Occipital lobe (tissue), 2 donors: ENCODE measurements around the gene FAHD1. TPM values are rescaled to one million over a fixed set of nuclear protein-coding genes. Genes with fewer than 3 reads are reported as not detected.

Source experiments
- DNase-seq: peaks from one replicate; lab custom pipeline; 2025; lab: John Stamatoyannopoulos, UW
- total RNA-seq: library from RNA; depleted of rRNA; stranded (reverse); fragments of >200 nt; gene quantifications from one replicate; pipeline ENCODE4 v1.2.3, GENCODE V29; 2014

FAHD1 gene
- total RNA-seq, 1 donor from 2014 or later = 63.6 TPM

DNA sequence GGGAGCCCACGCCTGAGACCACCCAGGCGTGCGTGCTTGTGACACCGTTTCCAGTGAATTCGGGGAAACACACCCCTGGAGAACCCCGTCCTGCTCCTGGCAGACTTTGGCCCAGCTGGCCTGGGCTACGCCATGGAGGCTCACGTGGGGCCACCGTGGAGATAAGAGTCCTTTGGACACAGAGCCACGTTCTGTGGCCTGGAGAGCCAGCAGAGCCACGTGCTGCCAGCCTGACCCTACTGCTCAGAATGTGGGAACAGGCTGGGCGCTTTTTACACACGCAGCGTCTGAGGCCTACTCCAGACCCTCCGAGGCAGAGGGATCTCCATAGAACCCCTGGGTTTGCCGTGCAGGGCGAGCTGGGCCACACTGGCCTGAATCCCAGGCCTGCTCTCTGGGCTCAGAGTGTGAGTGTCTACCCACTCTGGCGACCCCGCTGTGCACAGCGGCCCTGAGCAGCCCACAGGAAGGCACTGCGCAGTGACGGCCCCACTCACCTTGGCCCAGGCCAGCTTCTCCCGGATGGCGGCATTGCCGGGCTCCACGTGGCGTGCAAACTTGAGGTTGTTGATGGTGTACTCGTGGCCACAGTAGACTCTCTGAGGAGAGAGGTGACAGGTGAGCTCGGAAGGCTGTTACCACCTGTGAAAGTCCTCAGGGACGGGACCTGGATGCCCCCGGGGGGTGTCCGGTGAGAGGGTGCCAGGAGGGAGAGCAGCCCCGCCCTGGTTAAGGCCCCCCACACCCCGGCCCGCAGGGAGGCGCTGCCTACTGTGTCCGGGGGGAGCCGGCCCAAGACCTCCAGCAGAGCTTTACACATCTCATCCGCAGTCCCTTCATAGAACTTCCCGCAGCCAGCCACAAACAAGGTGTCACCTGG is 10.4 kb upstream of the FAHD1 start:
- no peak for DNase-seq

- no peak for DNase-seq
Measured at GRCh38 chr16:1817276-1817589, 9.8 kb upstream of the FAHD1 start.

- DNase-seq = no peak
Measured at GRCh38 chr16:1817716-1818115, 9.3 kb upstream of the FAHD1 start.

DNA sequence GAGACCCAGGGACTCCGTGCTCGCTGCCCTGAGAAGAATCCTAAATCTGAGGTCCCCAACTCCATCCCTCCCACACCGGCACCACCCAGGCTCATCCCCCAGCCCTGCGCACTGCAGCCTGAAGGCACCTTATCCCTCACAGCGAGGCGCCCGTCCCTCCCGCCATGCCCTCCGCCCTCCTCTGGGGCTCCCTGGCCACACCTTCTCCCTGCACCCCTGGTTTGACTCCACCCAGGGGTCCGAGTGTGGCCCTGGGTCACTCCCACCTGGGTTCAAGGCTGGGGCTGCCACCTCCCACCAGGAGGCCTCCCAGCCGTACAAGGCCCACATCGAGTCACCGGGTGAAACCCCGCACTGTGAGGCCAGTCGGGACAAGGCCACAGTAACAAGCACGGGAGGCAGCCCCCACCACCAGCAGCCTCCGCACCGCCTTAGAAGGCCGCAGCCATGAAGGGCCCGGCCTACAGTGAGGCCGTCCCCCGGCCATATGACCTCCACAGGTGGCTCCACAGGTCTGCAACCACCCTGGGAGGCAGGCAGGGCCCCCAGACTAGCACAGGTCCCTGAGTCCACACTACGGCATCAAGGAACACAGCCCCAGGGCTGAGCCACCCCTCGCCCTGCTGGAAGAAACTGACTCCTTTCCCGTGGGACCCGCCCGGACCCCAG is 8.7 kb upstream of the FAHD1 start:
- DNase-seq = no peak

- no peak for DNase-seq
Measured at GRCh38 chr16:1818873-1819525, 8.0 kb upstream of the FAHD1 start.

DNA sequence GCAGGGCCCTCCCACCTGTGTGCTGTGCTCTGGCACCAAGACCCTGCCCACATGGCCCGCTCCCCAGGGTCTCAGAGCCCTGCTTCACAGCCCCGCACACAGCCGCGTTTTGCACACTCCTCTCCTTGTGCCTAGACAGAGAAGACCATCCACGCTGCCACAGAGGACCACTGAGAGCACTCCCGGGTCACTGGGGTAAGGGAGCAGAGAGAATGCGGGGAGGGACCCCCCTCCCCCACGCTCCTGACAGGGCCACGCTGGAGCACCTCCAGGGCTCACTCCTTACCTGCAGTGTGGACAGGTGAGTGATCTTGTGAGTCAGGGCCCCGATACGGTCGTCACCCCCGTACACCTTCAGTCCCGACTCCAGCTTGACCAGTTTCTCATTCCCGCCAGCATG is 7.4 kb upstream of the FAHD1 start:
- DNase-seq = no peak

GRCh38 chr16:1820096-1820945 is 6.7 kb upstream of the FAHD1 start:
- no peak for DNase-seq

- no peak for DNase-seq
Measured at GRCh38 chr16:1820946-1821290, 6.1 kb upstream of the FAHD1 start.

DNA sequence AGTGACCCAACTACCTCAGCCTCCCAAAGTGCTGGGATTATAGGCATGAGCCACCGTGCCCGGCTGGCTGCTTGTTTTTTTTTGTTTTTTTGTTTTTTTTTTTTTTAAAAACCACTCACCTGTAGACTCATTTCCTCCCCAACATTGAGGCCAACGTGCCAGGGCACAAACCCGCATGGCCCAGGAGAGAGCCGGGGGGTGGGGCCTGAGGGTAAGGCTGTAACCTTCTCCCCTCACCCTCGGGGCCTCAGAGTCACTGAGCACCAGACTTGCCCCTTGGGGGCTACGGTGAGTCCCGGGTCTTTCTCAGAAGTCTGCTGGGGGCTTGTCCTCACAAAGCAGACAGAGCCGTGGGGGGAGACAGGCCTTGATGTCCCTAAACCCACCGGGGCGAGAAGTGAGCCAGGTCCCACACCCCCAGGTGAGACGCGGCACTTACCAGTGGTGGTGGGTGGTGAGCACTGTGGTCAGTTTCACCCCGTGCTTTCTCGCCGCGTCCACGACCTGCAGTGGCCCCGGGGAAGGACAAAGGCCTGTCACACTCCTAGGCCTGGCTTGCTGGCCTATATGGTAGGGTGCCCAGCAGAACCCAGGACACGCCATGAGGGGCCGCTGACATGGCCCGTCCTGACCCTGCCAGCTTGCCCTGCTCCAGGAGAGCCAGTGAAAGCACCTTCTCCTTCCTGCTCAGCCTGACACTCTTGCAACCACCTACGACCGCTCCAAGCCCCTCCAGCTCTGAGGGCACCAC is 5.0 kb upstream of the FAHD1 start:
- DNase-seq = no peak

GRCh38 chr16:1822801-1823200 is 4.2 kb upstream of the FAHD1 start:
- DNase-seq = no peak

DNA sequence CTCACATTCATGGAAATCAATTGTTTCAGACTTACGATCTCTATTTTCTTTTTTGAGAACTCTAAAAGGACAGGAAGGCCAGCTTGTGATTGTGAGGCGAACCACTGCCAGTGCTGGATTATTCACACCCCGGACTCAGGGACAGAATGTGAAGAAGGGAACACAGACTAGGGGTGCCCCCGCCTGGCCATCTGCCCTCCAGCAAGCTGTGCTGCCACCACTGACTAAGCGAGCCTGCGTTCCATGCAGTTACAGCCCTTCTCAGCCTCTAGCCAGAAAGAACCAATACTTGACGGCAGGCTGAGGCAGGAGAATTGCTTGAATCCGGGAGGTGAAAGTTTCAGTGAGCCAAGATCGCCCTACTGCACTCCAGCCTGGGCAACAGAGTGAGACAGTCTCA is 3.2 kb upstream of the FAHD1 start:
- DNase-seq = peak; percentile 20

GRCh38 chr16:1825381-1825863 is 1.6 kb upstream of the FAHD1 start:
- DNase-seq = no peak

- no peak for DNase-seq
Measured at GRCh38 chr16:1825864-1826690, 929 bp upstream of the FAHD1 start.

- DNase-seq = no peak
Measured at GRCh38 chr16:1828645-1829410, 1.8 kb downstream of the FAHD1 start.

GRCh38 chr16:1830213-1830612 is 3.2 kb downstream of the FAHD1 start:
- DNase-seq = no peak

DNA sequence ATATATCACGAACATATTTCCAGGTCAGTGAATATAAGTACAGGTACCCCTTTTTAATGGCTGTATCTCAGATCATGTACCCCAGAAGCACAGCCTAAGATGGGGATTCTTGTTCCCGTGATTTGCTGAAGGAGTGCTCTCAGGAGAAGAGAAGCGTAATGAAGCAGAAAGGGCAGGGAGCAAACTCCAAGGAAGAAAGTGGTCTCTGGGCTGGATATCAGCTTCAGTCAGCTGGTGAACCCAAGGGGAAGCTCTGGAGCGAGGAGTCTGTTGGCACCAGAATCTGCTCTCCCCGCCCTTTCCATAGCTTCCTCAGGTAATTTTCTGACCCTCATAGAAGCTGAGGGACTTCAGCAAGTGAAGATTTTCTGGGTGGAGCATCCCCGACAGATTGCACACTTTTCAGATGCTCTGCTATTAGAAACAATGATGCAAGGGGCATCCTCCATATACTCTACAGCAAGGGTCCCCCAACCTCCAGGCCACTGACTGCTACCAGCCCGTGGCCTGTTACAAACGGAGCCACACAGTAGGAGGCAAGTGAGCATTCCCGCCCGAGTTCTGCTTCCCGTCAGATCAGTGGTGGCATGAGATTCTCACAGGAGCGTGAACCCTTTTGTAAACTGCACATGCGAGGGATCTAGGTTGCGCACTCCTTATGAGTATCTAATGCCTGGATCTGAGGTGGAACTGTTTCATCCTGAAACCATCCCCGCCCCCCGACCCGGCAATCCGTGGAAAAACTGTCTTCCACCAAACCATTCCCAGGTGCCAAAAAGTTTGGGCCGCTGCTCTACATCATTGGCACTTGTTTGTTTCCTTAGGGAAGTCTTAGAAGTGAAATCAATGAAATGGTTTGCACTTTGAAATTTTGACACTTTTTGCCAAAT is 4.4 kb downstream of the FAHD1 start:
- no peak for DNase-seq

- DNase-seq = no peak
Measured at GRCh38 chr16:1832838-1833454, 5.9 kb downstream of the FAHD1 start.

DNA sequence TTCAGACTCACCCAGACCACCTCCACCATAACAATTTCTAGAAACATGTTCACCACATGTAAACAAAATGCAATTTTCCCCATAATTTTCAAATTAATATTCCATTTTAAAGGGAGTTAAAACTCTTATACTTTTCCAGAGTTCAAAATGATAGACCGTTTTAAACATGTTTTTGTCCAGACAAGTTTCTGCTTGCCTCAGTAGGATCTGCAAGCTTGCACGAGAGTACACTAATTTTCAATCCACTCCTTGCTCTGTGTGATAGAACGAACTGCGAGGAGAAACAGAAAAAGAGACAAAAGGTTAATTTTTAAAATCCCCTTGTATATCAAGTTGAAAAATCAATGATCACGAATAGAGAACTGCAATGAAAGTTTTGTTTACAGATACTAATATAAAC is 7.1 kb downstream of the FAHD1 start:
- no peak for DNase-seq
